Anterior cingulate cortex (tissue), 58 donors: ENCODE data around the gene TBX5.

Source experiments
- DNase-seq, 58 donors: peaks; one replicate each; lab custom pipeline; 2025; lab: John Stamatoyannopoulos, UW

The TBX5 gene

DNA sequence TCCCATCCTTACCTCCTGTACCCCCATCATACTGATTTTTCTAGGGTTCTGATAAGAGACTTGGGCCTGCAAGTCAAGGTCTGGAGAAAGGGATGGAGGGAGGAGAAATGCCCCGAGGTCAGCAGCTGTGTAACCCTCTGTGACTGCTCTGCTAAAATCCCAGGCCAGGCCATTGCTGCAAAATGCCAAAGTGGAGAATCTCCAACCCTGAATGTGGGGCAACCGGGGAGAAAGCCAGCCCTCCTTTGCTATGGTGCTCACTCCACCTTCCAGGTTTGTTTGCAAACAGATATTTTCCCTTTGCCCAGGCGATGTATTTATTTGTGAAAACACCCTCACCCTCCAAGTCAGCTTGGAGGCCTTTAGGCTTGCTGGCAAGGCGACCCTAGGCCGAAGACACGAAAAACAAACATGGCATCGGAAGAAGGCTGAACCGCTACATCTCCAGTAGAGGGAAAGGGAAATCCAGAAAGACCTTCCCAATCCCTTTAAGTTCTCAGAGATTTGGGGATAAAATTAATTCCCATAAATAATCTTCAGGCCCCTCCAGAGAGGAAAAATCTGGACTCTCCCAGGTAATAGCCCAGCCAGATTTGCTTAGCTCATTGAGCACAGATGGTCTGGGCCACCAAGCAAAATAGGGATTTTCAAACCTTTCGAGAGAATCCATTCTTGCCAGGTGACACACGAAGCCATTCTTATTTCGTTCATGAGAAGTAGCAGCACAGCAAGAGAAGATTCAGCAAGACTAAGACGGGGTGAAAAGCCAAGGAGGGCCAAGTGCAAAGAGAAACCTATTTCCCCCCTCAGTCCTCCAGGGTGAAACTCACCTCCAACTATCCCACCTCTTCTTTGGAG is 1.3 kb upstream of the TBX5 start:
- no peak for DNase-seq

- DNase-seq: no peak
Measured at GRCh38 chr12:114406316-114406983, 506 bp upstream of the TBX5 start.

DNA sequence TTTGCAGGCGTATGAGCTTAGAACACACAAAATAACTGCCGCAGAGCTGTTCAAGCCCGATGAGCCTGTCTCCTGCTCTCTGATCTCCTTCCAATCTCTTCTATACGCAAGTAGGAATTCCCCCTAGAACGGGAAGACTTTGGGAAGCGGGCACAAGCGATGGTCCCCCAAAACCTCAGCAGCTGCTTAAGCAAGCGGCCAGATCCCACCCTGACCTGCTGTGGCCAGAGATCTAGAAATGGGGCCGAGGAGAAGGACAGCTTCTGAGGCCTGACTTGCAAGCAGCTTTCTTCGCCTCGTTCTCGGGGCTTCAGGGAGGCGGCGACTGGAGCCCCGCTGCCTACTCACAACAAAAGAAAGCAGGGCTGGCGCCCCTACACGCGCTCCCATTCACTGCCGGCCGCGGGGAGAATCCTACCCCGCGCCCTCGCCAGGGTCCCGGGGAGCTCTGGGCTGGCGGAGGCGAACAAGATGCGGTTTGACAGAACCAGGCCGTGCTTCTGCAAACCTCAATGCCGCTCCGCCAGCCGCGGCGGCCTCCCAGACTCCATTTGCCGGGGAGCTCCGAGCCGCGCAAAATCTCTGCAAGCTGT is 922 bp downstream of the TBX5 start:
- no peak for DNase-seq

DNA sequence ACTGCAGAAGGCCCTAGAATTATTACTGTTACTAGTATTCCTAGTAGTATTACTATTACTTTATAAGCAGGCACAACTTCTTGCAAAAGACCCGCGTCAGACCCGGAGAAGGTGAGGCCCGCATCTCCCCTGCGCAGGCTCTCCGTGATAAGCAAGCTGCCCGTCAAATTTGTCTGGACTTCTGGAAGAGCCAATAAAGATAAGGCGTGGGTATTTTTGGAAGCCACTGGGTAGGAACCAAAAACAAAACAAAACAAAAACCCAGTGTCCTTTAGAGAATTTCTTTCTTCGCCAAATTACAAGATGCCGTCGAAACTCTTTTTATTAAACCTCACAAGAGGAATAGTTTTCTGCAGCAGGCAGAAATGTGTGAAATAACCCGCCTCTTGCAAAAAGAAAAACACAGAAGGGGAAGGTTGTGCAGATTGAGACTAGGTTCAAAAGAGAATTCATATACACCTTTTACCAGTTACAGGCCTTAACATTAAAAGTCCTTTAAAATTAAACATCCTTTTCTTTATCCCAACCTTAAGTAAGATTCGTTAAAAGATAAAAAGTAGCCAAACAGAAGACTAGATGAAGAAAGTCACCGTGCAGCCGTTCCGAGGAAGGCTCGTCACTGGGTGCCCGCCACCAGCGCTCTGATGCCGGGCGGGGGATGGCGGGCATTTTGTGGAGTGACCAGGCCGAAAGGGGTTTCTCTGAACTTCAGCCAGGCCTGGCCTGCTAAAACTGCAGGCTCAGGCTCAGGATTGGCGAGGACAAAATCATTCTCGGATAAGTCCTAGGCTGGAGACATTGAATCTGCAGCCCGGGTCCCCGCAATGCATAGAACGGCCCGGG is 1.6 kb downstream of the TBX5 start:
- DNase-seq: no peak

- no peak for DNase-seq
Measured at GRCh38 chr12:114403690-114404066, 2.3 kb downstream of the TBX5 start.

GRCh38 chr12:114403011-114403689 is 2.8 kb downstream of the TBX5 start:
- no peak for DNase-seq

DNA sequence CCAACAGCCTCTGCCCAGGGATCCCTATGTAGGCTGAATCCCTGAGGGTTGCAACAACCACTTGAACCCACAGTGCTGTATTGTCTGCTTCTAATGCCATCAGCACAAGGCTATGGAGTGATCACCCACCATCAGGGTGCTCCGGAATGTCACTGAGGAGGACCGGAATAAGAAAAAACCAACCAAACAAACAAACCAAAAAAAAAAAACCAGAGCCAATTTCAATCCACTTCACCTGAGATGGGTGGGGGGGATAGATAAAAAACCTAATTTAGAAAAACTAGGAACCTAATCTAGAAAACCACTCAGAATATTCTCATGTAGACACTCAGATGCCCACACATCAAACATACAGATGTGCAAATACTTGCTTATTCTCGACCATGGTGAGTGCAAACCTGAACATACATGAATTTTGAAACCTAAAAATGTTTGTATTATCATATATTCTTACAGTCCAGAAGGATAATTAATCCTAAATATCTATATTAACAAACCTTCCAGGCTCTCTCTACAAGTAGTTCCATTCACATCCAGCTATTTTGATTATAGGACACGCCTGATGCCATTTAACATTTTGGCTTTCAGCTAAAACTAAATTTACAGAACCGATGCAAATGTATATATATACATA is 3.7 kb downstream of the TBX5 start:
- DNase-seq: no peak

DNA sequence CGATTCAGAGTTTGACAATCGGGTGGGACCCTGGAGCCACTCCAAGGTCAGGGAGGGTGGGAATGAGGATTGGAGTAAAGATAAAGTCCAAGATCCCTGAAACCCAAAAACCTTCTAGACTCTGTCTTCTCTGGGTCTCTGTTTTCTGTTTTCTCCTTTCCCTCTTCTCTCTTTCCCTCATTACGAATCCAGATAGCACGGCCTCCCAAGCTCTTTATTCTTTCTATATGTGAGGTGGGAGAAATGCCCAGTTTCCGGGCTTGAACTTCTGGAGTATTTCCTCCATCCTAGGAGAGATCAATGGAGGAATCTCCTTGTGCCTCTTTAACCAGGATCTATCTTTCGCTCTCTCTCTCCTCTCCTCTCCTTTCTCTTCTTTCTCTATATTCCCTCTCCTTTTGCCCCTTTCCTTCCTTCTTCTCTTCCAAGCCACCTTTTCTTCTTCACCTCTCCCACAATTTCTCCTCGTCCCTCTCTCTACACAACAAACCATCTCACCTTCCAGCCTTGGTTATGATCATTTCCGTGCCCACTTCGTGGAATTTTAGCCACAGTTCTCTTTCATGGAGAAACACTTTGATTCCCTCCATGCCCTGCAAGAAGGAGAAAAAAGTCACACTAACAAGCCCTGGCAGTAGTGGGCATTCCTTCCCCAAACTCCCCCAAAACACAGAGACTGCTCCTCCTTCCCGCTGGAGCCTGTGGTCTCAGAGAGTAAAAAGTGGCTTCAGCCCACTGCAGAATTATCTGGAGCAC is 4.4 kb downstream of the TBX5 start:
- no peak for DNase-seq

- no peak for DNase-seq
Measured at GRCh38 chr12:114400925-114401324, 5.0 kb downstream of the TBX5 start.

DNA sequence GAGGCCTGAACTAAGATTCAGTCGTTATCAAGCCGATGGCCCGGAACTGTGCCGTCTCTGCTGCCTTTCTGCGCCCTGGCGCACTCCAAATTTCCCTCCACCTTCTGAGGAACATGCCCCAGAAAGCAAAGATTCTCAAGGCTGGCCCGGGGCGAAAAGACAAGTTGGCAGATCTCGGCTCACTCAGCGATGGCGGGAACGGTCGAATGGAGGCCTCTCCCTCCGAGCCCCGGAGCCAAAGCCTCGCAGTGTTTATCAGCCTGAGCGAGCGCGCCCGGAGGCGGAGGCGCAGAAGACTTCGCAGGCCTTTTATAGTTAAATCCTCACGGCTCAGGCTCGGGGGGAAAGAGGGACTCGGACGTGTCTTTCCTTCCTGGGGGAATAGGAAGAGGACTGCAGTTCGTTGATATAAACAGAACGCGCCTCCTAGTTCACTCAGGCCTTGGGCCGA is 5.6 kb downstream of the TBX5 start:
- DNase-seq: no peak

GRCh38 chr12:114399664-114400211 is 6.2 kb downstream of the TBX5 start:
- DNase-seq: no peak

DNA sequence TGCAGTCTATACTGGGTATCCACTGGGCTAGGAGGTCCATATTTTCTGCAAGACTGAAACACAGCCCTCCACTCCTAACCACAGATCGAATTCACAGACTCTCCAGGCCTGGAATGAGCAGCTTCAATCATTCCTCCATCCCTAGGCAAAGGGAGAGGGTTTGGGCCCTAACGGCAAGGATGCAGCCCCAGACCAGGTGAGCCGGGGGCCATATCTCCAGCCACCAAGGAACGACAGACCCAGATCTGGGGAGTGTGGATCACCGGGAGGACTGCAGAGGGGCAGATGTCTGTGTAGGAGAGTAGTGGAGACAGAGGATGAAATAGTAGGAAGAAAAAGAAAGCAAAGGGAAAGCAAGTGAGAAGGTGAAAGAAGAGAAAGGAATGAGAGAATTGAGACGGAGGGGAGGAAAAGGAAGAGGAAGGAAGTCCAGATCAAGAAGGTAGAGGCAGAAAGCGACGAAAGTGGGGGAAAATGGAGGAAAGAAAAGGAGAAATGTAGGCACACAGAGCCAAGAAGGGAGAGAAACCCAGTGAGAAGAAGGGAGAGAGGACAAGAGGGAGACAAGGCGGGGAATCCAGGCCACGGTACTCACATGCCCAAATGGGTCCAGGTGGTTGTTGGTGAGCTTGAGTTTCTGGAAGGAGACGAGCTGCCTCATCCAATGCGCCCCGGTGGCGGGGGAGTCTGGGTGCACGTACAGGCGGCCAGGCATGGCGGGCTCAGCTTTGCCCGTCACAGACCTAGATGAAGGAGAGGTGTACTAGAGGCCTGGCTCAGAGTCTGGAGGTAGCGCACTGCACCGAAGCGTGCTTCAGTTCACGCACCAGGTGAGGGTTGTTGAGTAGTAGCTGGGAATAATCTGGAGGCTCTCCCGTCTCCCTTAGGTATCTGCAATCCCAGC is 7.7 kb downstream of the TBX5 start:
- DNase-seq: no peak

DNA sequence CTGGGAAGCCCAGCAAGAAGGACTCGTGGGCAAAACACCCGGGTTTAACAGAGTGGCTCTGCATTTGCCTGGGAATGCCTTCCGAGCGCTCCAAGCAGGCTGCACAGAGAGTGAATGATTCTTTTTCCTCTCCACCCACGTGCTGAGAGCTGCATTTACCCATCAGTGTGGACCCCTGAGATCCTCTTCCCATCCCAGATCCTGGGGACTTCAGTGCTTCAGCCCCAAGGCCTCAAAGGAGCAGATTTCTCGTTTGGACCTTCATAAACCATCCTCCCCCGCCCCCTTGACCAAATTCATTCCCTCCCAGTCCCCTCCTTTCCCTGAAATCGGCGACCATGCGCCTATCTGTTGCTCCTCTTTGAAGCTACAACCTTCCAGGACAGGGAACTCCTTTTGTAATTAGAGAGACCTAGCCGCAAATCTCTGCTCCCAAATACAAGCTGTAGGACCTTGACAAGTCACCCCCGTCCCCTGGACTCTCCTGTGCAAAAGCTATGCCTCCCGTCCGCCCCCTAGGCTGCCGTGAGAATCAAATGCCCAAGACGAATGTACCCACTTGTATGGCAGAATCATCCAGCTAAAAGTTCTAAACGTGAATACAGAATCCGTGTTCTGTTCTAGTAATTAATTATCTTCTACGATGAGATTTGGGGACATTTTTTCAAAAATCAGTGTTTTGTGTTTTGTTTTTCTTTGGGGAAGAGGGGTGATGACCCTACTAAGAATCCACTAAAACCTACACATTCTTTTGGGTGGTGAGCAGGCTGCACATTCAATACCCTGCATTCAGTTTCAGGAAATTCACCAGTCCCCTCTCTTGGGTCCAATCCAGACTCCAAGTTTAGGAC is 8.8 kb downstream of the TBX5 start:
- DNase-seq: no peak

DNA sequence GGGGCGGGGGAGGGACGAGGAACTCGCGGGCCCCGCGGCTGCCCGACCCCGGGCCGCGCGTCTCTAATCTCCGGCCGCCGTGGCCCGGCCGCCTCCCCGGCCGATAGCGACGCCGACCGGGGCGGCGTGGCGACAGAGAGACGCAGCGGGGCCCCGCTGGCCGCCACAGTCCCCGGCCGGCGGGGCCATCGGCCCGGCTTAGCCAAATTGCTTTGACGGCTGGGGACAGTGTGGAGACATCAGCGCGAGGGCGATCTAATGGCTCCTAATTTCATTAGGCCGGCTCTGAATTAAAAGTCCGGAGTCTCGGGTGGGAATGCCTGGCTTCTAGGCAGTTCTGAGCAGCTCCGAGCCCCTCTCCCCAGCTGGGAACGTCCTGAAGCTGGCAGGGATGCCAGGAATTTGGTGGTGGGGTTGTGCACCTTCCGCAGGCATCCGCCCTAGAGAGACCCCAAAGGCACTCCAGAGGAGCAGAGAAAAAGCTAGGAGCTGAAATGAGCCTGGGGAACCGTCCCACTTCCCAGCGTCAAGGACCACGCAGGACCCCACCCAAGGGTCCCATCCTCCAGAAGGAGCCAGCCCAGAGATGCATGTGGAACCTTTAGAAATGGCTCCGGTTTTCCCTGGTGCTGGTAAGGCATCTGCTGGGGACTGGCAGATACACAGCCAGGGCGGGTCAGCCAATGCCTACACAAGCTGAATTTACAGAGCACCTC is 9.6 kb downstream of the TBX5 start:
- no peak for DNase-seq

DNA sequence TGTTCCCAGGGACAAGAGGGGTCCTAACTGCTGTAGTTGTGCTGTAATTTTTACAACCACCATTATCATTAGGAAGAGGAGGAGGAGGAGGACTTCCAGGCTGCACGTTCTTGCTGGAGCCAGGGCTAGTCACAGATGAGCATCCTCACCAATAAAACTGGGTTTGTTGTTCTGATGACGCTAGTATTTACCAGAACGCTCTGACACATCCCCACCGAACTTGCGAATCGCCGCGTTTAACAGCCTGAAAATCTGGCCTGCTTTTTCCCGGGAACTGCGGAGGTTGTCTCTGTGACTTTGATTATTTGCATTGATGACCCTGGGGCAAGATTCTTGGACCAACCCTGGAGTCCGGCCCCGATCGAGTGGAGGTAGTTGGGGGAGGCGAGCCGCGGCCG is 10.2 kb downstream of the TBX5 start:
- DNase-seq: no peak

DNA sequence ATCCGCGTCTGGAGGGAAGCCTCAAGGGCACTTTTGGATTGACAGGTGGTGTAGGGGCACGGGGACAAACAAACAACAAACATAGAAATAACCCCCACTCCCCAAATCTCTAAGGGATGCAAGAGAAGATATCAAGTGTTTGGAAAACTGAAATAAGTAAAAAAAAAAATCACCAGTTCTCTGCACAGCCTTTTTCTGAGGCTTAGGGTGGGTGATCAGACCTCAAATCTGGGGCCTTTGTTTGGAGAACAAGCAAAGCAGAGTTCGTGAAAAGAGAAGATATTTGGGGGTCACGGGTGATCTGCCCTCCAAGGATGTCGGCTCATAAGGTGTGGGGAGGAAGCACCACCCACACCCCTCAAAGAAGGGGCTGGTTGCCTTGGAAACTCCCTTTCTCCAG is 10.7 kb downstream of the TBX5 start:
- DNase-seq: no peak
